Activated CD4-positive, alpha-beta T cell treated with anti-CD3 and anti-CD28 coated beads, Interleukin-2, Interleukin-6, amounts not matched to agents 100 ng/mL and 50 ng/mL, durations not matched to agents 16 hours and 8 hours (primary cell): ENCODE measurements around the gene SLITRK3.

Source experiments
- DNase-seq: peaks from one replicate; pipeline ENCODE4 v3.0.0-alpha.2; 2020

Gene SLITRK3, protein sequence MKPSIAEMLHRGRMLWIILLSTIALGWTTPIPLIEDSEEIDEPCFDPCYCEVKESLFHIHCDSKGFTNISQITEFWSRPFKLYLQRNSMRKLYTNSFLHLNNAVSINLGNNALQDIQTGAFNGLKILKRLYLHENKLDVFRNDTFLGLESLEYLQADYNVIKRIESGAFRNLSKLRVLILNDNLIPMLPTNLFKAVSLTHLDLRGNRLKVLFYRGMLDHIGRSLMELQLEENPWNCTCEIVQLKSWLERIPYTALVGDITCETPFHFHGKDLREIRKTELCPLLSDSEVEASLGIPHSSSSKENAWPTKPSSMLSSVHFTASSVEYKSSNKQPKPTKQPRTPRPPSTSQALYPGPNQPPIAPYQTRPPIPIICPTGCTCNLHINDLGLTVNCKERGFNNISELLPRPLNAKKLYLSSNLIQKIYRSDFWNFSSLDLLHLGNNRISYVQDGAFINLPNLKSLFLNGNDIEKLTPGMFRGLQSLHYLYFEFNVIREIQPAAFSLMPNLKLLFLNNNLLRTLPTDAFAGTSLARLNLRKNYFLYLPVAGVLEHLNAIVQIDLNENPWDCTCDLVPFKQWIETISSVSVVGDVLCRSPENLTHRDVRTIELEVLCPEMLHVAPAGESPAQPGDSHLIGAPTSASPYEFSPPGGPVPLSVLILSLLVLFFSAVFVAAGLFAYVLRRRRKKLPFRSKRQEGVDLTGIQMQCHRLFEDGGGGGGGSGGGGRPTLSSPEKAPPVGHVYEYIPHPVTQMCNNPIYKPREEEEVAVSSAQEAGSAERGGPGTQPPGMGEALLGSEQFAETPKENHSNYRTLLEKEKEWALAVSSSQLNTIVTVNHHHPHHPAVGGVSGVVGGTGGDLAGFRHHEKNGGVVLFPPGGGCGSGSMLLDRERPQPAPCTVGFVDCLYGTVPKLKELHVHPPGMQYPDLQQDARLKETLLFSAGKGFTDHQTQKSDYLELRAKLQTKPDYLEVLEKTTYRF

DNA sequence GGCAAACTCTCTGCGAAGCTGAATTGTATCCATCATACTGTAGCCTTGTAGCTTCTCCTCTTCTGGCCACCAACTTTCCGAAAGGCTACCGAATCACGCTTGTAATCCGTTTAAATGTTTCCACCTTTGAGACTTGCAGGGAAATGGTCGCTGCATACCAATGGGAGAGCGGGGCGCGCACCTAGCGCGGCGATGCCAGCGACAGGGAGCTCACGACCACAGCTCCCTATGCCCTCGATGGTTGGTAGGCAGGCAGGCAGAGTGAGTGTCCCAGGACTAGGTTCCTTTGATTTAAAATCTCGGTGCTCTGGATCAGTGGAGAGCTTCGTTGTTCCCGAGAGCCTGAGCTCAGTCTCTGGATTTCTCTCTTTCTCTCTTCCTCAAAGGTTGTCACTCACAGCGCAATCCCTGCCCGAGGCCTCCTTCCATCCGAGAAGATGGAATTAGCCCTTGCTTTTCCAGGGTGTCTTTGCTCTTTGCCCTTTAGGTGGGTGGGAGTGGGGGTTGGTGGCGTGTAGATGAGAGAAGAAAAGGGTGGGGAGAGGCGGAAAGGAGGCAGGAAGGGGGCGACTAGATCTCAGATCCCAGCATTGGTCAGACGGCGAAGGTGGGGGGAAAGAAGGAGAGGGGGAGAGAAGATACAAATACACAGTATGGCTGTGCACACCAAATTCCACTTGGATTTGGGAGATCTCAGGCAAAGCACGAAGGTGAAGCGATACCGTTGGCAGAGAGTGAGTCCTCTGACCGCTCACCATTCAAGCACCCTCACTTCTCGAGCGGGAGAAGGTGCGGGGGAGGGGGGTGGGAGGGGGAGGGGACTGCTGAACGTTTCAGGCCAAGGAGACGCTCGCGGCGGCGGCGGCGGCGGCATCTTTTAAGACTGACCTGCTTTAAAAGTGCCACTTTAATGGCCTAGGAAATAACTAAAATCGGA lies at the start of gene SLITRK3:
Gene SLITRK3, minus strand, starts transcription at position 745 of the 937 bp plus-strand sequence. CDS start 5,554 bp downstream, outside the sequence.
- no peak for DNase-seq

DNA sequence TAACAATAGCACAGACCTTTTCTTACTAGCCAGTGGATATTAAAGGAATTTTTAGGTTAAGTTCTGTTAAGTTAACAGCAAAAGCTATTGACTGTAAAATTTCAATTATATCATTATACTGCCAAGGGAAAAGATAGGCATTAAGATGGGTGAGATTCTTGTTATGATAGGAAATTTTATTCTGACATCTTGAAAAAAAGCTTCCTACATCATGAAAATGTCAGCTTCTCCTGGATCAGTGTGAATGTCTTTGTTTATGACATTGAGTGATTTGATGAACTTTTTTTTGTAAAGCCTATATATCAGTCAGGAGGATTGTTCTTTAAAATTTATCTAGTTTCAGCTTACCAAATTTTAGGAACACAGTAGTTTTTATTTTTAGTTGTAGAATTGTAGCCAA lies 47.4 kb upstream of the SLITRK3 start:
- DNase-seq: no peak

DNA sequence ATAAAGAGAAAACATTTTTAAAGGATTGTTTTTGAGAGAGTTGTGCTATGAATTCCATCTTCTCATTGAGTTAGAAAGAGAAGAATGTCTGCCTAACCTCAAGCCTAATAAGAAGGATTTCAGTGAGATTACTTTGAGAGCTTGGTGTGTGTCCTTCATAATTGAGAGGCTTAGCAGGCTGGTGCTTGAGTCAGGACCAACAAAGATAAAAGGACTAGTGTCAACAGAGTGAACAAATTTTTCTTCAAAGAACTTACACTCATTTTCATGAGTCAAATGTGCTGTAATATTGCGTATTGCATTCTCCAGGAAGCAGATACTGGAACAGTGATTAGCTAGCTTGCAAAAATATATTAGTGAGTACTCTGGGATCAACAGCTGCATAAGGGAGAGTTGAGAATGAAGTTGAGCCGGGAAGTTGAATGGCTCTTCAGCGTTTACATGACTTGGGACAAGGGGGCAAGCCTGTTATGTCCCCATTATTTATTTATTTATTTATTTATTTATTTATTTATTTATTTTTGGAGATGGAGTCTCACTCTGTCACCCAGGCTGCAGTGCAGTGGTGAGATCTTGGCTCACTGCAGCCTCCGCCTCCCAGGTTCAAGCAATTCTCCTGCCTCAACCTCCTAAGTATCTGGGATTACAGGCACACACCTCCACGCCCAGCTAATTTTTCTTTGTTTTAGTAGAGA lies 37.5 kb upstream of the SLITRK3 start:
- DNase-seq: no peak

DNA sequence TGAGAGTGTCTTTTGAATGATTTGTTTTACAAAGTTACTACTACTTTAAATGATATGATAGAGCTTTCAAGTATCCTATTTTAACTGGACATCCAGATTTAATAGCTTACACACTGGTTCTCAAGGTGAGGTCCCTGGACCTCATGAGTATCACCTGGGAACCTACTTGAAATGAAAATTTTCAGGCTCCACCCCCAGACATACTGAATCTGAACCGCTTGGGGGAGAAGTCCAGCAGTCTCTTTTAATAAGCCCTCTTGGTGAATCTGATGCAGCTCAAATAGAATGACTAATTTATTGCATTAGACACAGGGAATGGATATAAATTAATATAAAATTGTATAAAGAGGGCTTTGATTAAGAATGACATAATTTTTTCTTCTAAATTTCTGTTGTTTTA lies 29.4 kb upstream of the SLITRK3 start:
- DNase-seq: no peak

DNA sequence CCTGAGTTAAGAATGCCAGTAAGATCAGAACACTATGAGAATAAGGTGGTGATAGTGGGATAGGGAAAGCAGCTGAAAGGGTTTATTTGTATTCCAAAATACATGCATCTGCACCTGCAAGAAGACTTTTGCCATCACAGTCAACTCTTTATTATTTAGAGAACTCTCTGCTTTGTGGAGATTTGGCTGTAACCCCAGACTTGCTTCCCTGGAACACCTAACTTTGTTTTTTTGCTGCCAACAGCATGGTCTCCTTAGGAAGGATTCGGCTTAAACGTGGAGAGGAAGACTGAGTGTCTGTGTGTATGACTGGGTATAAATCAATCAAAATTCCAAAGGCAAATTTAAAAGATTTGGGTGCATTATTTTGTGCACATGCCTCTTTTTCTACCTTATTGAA lies 21.6 kb upstream of the SLITRK3 start:
- no peak for DNase-seq

DNA sequence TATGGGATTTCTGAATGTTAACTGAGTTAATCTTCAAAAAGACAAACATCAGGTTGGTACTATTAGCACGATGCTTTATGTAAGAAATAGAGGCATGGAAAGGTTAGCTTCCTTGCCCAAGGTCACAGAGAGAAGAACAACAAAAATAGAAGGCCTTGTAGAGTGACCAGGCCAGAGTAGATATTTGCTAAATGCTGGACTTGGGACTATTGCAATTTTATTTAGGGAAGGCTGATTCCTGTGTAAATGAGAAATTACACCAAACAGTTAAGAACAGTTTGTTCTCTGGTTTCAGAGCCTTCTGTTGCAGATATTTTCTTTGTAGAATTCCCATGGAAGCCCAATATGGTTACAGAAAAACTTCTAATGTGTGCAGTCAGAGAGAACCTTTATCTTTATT lies 16.4 kb upstream of the SLITRK3 start:
- no peak for DNase-seq

DNA sequence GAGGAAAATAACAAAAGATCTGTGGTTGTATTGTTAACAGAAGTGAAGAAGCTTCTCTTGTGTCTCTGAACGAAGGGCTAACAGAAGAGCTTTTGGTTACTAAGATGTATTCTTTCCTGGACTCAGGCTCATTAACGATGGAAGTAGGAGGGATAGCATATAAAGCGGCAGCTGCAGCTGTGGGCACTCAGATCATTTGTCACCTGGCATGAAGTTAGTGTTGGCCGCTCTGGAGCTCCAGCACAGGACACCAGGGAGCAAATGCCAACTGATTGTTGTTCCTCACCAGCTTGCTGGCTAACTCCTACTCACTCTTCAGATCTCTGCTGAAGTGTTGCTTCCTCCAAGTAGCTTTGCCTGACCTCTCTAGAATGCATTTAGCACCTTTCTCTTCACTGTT lies 15.5 kb upstream of the SLITRK3 start:
- no peak for DNase-seq

DNA sequence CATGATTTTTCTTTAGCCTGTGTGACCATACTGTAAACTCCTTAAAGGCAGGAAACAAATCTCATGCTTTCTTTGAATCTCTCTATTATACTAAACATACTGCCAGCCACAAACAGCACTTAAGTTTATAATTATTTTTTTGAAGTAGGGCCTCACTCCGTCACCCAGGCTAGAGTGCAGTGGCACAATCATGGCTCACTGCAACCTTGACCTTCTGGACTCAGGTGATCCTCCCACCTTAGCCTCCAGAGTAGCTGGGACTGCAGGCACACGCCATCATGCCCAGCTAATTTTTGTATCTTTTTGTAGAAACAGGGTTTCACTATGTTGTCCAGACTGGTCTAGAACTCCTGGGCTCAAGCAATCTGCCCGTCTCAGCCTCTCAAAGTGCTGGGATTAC lies 14.5 kb upstream of the SLITRK3 start:
- DNase-seq: no peak

DNA sequence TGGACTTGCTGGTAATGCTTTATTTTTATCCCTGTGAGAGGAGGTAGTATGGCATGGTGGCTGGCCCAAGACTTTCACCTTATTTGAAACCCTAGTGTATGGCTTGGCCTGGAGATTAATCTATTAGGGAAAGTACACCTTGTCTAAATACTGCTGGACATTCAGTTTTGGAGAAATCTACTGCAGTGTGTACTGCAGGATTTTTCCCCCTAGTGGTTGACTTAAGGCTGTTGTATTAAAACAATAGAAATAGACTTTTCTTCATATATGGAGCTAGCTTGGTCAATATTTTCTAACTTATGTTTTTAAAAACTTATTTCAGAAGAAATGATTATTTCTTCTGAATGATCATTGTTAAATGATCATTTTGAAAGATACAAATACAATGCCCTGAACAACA lies 13.9 kb upstream of the SLITRK3 start:
- DNase-seq: no peak

DNA sequence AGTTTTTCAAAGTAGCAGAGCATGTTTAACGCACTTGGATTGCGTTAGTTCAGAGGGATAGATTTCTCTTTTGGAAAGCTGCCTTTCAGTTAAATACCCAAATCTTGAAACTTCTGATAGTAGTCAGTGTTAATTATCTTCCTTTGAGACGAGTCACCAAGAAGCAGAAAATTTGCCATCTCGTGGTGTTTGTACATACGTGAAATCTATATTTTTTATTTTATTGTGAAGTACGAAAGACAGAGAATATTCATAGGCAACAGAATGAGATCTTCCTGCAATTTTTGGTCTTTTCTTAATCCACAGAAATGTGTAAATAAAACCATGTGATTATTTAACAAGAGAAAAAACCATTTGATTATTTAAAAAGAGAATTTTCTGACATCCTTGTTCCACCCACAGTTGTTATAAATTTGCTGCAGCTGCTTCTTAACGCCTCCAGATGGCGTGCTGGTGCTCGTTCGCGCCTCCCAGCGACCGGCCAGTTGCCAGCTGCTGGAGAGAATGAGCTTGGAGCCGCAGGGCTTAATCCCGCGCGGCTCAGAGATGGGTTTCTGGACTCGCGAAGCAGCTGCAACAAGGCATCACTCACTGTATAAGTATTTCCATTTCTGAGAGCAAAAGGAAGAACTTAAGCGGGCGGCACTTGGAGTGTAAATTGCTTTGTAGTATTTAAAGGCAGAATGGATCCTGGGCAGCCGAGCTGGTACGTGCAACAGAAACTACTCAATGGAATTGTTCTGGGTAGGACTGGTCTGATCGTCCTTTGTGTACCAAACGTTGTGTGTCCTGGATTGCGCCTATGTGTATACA lies 10.5 kb upstream of the SLITRK3 start:
- DNase-seq: peak; percentile 55

DNA sequence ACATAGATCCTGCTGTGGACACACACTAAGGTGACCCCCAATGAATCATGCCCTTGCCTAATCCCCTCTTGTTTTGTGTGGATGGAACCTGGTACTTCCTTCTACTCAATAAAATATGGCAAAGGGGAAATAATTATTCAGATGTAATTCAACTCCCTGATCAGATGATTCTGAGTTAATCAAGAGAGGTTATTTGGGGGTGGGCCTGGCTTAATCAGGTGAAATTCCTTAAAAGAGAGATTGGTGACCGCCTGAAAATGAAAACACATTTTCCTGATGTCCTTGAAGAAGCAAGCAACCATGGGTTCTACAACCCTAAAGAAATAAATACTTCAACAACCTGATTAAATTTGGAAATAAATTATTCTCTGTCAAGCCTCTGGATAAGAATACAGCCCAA lies 8.3 kb upstream of the SLITRK3 start:
- DNase-seq: no peak

DNA sequence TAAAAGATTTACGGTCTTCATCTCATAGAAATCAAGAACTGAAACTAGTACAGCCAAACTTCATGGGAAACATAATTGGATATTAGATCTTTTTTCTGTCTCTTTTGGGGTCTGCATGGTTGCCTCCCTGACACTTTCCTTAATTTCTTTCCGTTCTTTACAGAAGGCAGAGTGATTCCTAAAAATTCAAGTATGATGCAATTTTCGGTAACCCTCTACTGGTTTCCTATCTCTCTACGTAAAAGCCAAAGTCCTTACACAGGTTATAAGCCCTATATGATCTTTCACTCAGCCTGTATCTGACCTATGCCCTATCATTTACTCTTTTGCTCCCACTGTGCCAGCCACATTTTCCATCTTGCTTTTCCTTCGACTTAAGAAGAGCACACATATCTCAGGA lies 6.8 kb upstream of the SLITRK3 start:
- DNase-seq: no peak

DNA sequence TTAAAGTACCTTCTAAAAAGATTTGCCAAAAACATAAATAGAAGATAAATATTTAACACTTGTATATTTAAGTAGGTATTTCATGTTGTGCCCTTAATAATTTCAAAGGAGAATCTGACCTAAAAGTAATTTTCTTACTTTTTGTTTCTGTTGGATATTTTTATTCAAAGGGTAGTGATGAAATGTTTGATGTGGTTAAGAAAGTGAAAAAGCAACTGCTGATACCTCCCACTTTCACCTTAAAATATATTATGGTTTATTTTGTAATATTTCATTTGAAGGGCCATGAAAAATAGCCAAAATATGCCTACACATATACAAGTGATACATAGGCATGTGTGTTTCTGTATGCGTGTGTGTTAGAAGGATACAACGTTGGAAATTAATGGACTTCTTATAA lies 5.8 kb upstream of the SLITRK3 start:
- no peak for DNase-seq

DNA sequence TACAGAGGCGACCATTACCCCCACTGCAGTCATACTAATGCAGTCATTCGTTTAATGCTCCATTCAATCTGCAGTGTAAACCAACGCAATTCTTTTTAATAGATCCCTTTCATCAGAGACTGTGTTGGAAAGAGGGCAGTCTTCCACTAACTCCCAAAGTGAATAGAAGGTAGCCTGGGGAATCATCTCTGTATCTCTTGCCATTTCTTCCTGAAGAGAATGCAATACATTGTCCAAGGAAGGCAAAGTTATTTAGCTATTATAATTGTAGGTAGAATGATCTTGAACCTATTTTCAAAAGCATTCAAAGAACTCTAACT lies 1.3 kb upstream of the SLITRK3 start:
- DNase-seq: no peak

DNA sequence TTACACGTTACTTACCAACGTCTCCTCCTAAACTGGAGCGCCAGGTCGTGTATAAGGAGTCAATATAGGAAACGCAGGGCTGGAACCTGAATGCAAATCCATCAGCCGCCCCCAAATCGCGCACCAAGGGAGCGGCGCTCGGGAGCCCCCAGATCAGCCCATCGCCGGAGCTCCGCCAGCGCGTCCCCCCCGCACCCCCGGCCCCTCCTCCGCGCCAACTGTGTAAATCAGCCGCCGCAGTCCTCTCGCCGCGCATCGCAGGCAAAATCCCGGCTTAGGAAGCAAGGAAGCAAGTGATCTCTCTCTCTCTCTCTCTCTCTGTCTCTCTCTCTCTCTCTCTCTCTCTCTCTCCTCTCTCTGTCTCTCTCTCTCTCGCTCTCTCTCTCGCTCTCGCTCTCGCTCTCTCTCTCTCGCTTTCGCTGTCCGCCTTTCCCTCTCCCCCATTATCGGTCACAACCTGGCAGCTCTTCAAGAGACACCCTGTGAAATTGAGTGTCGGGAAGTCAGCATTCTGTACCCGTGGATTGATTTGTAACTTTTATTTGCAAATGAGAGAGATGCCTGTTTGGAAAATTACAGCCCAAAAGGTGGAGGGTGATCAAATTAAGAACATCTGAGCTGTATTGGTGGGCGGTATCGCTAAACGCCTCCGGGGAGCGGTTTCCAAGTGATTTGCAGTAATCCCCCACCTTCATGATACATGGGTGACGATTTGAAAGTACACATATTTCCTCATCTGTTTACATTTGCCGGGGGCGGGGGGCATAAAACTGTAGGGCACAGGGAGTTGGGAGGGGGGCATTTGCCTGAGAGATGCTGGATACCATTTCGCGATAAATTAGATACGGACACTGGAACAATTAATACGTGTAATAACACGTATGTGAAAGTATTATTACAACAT lies 645 bp upstream of the SLITRK3 start:
- DNase-seq: no peak

DNA sequence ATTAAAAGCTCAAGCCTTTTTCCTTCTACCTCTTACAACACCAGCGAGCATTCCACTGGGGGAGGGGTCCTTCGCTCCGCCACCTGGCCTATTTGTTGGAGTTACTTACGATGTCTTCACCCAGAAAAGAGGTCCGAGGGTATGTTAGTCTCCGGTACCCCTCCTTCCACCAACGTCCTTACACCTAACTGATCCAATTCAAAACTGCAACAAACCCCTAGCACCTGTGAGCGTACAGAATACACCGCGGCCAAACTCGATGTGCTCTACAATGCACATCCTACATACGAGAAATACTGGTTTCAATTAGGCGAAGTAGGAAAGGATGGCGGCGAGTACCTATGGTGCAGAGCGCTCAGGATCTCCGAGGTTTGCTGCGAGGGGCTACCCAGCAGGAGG lies 944 bp downstream of the SLITRK3 start:
- no peak for DNase-seq

DNA sequence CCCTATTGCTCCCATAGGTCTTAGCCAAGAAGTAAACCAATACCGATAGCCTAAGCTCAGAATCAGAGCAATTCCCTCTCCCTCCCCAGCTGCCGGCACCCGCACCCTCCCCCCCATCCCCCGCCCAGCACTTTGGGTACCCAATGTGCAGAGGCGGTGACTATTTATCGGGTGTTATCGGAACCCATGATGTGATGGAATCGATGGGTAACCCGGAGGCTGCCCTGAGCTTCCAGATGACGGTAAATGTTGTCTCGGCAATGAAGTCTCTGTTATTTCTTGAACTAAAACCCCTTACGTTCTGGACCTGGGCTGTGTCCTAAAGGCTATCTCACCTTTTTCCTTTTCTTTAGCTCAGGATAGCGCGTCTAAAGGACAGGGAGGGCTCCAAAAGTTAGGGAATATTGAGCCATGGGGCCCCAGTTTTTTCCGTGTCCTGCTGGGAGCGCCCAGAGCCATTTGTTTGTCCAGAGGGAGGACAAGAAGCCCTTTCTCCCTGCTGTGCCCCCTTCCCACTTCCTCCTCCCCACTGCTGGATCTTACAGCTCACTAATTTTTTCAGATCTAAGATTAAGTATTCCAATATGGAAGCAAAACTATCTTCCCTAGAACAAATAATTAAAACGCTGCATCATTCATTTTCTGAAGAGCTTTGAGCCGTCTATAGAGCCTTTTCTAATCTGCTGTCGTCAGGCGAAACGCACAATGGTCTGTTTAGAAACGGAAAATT lies 1.5 kb downstream of the SLITRK3 start:
- DNase-seq: no peak

DNA sequence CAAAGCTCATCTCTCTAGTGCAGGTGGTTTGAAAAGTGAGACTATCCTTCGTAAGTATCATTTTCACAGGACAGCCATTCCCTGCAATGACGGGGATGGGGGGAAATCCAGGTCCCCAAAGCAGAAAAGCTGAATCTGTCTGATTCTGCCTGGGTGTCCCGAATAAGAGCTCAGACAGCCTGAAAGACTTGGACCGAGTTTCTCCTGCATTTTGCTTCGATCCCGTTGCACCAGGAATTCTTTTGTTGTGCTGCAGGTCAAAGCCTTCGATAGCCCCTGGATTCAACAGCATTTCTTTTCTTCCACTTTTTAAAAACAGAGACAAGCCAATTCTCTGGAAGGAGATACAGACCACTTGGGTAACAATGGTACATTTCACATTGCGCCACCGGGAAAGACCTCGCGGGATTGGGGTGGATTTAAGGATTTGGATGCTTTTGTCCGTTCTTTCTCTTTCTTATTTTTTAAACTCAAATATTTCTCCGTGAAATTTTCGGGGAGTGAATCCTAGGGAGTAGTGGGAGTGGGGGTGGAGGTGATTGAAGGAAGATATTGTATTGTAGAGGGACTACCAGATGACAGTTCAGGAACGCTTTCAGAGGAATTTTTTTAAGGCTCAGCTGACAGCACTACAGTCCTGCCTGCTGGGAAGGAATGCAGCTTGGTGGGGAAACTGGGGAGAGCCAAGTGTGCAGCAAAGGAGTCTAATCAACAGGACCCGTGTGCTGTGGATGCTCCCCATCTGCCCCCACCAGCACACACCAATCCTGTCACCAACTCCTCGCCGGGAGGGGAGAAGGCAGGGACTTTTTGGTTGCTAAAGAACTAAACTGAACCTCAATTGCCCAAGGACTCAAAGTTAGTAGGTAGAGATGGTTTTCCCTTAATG lies 2.6 kb downstream of the SLITRK3 start:
- no peak for DNase-seq
